HG02884 (cell line): ENCODE results near the gene THBS3.
A peak's percentile ranks its signal among the peaks of the same experiment; 100 is the strongest.
"Not testable (repeated sequence)": the region's sequence is repeated elsewhere in the genome, so short reads cannot be mapped to it uniquely, and the experiment has no call there.

ENCODE experiments used
- ATAC-seq: cut with Tn5 transposase; IDR thresholded peaks from one replicate; pipeline ENCODE4 v1.9.1; 2021; ENCODE audit warnings: mild to moderate bottlenecking, moderate library complexity; ENCODE audit not compliant: unreplicated experiment

THBS3 gene

GRCh38 chr1:155235375-155235774 lies 27.7 kb upstream of the THBS3 start:
- not testable (repeated sequence) for ATAC-seq

- not testable (repeated sequence) for ATAC-seq
Measured at GRCh38 chr1:155233502-155233901, 25.8 kb upstream of the THBS3 start.

- ATAC-seq, result not testable (repeated sequence)
Measured at GRCh38 chr1:155232001-155232978, 24.6 kb upstream of the THBS3 start.

- ATAC-seq, result not testable (repeated sequence)
Measured at GRCh38 chr1:155231302-155231701, 23.6 kb upstream of the THBS3 start.

GRCh38 chr1:155228096-155228427 lies 20.4 kb upstream of the THBS3 start:
- no peak for ATAC-seq

- ATAC-seq, result peak; percentile 89
Measured at GRCh38 chr1:155227261-155228095, 19.8 kb upstream of the THBS3 start.

GRCh38 chr1:155226910-155227260 lies 19.2 kb upstream of the THBS3 start:
- no peak for ATAC-seq

GRCh38 chr1:155226188-155226909 lies 18.7 kb upstream of the THBS3 start:
- ATAC-seq, result no peak

- not testable (repeated sequence) for ATAC-seq
Measured at GRCh38 chr1:155225404-155225759, 17.7 kb upstream of the THBS3 start.

- no peak for ATAC-seq
Measured at GRCh38 chr1:155223047-155223446, 15.3 kb upstream of the THBS3 start.

GRCh38 chr1:155220211-155220965 lies 12.7 kb upstream of the THBS3 start:
- not testable (repeated sequence) for ATAC-seq

GRCh38 chr1:155219592-155220031 lies 11.9 kb upstream of the THBS3 start:
- ATAC-seq, result no peak

GRCh38 chr1:155218854-155219591 lies 11.3 kb upstream of the THBS3 start:
- ATAC-seq, result no peak

- not testable (repeated sequence) for ATAC-seq
Measured at GRCh38 chr1:155214702-155215101, 7.0 kb upstream of the THBS3 start.

GRCh38 chr1:155212051-155212440 lies 4.3 kb upstream of the THBS3 start:
- ATAC-seq, result not testable (repeated sequence)

- ATAC-seq, result not testable (repeated sequence)
Measured at GRCh38 chr1:155211381-155212050, 3.8 kb upstream of the THBS3 start.

- no peak for ATAC-seq
Measured at GRCh38 chr1:155210314-155211104, 2.8 kb upstream of the THBS3 start.

- ATAC-seq, result no peak
Measured at GRCh38 chr1:155209312-155209721, 1.6 kb upstream of the THBS3 start.
